Activated CD8-positive, alpha-beta memory T cell treated with anti-CD3 and anti-CD28 coated beads, Interleukin-2, amount 10 ng/mL, durations not matched to agents 7 days and 5 days (primary cell): Measurements from ENCODE around the gene PYGB. TPM values are rescaled to one million over a fixed set of nuclear protein-coding genes. Genes with fewer than 3 reads are reported as not detected.
"Not testable (repeated sequence)": the region's sequence is repeated elsewhere in the genome, so short reads cannot be mapped to it uniquely, and the experiment has no call there.

Source experiments
- ATAC-seq: fragments of 150-1000 bp; cut with Tn5 transposase; one replicate; pipeline ENCODE4 v1.10.0; 2021; ENCODE audit warnings: moderate library complexity
- CTCF ChIA-PET: fragments of 350-600 bp; sonication (Branson Sonifier 250); formaldehyde crosslinking; loops from one replicate; lab custom pipeline; 2021; ENCODE audit warnings: antibody characterized with exemption; lab: Charles Lee
- DNase-seq: peaks from one replicate; pipeline ENCODE4 v3.0.0-alpha.2; 2020
- H3K27ac Mint-ChIP-seq: one replicate; pipeline ENCODE4 v1.8.0; 2021; ENCODE audit warnings: mild to moderate bottlenecking, mixed read lengths
- H3K27me3 Mint-ChIP-seq: one replicate; pipeline ENCODE4 v1.8.0; 2021; ENCODE audit warnings: mixed read lengths
- H3K36me3 Mint-ChIP-seq: one replicate; pipeline ENCODE4 v1.8.0; 2021; ENCODE audit warnings: mild to moderate bottlenecking, mixed read lengths
- H3K4me1 Mint-ChIP-seq: one replicate; pipeline ENCODE4 v1.8.0; 2021; ENCODE audit warnings: mixed read lengths
- H3K4me3 Mint-ChIP-seq: one replicate; pipeline ENCODE4 v1.8.0; 2021; ENCODE audit warnings: mild to moderate bottlenecking, moderate library complexity, mixed read lengths
- H3K9me3 Mint-ChIP-seq: one replicate; pipeline ENCODE4 v1.8.0; 2022; ENCODE audit warnings: low read depth, mixed read lengths
- total RNA-seq, 2 experiments: library from RNA; stranded (reverse); gene quantifications; one replicate each; pipeline ENCODE4 v1.2.3, GENCODE V29; 2021

Gene PYGB
- total RNA-seq, 2 experiments from 2014 or later: 28.4 to 36.8 TPM

DNA sequence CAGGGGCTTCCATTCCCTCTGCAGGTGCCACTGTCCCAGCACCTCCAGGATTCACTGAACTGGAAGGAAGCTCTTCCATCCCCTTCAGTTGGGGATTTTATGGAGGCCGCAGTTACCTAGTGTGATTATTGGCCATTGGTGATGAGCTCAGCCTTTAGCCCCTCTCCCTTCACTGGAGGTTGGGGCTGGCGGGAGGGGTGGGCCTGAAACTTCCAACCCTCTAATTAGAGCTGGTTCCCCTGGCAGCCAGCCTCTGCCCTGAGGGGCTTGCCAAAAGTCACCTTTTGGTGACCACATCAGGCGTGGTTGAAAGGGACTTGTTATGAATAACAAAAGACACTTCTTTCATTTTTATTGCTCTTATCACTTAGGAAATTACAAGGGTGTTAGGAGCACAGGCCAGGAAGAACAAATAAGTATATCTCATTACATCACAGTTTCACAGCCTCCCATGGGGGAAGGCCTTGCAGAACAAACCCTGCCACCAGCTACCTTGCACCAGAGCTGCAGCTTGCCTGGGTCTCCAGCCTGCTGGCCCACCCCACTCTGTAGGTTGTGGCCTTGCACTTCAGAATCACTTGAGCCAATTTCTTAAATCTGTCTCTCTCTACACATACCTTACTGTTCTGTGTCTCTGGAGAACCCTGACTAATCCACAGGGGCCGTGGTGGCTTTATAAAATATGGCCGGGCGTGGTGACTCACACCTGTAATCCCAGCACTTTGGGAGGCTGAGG, 5.0 kb downstream of the PYGB start:
- no peaks in the 10 kb centered on the region for H3K36me3 Mint-ChIP-seq
- H3K4me3 Mint-ChIP-seq: no peak overlapping the region
- H3K27ac Mint-ChIP-seq: no peak overlapping the region
- H3K27me3 Mint-ChIP-seq: no peaks in the 10 kb centered on the region
- CTCF ChIA-PET: no interaction called here
- ATAC-seq: no peak
- DNase-seq: no peak
- H3K9me3 Mint-ChIP-seq: no peaks in the 10 kb centered on the region
- peaks cover 26% of the 10 kb centered on the region for H3K4me1 Mint-ChIP-seq

DNA sequence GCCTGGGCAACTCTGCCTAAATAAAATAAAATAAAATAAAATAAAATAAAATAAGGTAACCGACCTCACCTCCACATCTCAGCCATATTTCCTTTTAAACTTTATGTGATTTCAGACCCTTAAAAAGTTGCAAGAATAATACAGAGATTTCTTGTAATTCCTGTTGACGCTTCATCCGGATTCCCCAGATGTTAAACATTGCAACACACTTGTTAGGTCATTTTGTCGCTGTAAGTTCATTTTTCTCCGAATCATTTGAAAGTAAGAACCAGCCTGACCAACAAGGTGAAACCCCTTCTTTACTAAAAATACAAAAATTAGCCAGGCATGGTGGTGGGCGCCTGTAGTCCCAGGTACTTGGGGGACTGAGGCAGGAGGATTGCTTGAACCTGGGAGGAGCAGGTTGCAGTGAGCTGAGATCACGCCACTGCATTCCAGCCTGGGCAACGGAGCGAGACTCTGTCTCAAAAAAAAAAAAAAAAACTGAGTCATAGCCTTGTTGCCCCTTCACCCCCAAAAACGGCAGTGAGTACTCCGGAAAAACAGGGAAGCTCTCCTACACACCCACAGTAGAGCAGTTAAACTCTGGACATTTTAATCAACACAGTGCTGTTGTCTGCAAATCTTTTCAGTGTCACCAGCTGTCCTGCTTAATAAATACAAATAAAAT, 5.9 kb downstream of the PYGB start:
- Mint-ChIP-seq H3K4me3 (no peak overlapping the region), H3K36me3 (peaks cover 2% of the 10 kb centered on the region), H3K27me3 (no peaks in the 10 kb centered on the region), H3K4me1 (peaks cover 25% of the 10 kb centered on the region), H3K27ac (no peak overlapping the region), H3K9me3 (no peaks in the 10 kb centered on the region)
- DNase-seq (no peak), ATAC-seq (no peak)
- CTCF ChIA-PET: no interaction called here

DNA sequence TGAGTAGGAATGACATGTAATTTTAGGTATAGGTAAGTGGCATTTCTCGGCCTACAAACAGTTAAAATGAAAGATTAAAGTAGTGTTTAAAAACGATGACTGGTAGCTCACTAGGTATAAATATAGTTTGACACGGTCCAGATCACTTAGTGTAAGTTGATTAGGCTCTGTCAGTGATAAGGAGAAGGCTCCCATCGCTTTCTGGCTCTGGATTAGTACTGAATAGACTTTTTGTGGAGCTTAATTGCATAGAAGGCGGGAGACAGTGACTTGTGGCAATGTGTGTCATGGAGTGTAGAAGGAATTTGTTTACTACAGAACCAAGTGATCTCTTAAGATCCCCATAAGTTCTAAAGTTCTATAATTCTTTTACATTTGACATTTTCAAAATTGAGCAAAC, 6.7 kb downstream of the PYGB start:
- Mint-ChIP-seq H3K4me3 (no peak overlapping the region), H3K4me1 (peaks cover 18% of the 10 kb centered on the region), H3K36me3 (peaks cover 10% of the 10 kb centered on the region), H3K27ac (no peak overlapping the region), H3K9me3 (no peaks in the 10 kb centered on the region), H3K27me3 (no peaks in the 10 kb centered on the region)
- CTCF ChIA-PET: interaction anchor here (1.5 kb wide), 1 partner anchor 39 kb away, joined by 3 read pairs; no protein-coding TSS in a partner anchor
- ATAC-seq (no peak), DNase-seq (no peak)

DNA sequence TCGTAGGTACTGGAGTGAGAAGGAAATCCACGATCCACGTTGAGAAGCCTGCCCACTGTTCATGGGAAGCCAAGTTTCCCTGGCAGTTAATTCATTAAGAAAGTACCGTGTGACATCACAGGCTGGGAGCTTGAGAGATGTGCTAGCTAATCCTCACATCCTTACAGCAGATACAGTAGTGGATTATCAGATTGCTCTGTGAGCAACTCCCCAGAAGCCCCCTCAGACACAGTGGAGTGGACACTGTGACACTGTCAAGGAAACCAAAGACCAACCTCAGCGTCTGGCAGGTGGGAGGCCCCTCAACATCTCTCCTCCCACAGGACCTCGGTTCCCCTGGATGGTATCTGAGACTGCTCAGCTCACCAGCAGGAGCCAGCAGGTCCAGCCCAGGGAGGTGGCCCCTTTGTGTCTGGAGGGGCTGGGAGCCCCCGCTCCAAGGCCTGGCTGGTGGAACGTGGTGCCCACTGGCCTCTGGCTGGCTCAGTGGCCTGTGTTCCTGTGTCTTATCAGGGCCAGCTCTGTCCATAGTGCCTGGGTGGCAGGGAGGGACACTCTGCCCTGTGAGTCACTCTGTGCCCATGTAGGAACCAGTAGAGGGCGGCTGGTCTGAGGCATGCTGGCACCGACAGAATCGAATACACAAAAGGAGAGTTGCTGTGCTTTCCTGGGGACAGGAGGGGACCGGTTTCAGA, 7.2 kb downstream of the PYGB start:
- Mint-ChIP-seq H3K4me3 (no peak overlapping the region), H3K27ac (no peak overlapping the region), H3K4me1 (peaks cover 15% of the 10 kb centered on the region), H3K27me3 (no peaks in the 10 kb centered on the region), H3K36me3 (peaks cover 16% of the 10 kb centered on the region), H3K9me3 (no peaks in the 10 kb centered on the region)
- DNase-seq (peak; percentile 31), ATAC-seq (no peak)
- CTCF ChIA-PET: interaction anchor here (1.5 kb wide), 1 partner anchor 38 kb away, joined by 3 read pairs; no protein-coding TSS in a partner anchor

DNA sequence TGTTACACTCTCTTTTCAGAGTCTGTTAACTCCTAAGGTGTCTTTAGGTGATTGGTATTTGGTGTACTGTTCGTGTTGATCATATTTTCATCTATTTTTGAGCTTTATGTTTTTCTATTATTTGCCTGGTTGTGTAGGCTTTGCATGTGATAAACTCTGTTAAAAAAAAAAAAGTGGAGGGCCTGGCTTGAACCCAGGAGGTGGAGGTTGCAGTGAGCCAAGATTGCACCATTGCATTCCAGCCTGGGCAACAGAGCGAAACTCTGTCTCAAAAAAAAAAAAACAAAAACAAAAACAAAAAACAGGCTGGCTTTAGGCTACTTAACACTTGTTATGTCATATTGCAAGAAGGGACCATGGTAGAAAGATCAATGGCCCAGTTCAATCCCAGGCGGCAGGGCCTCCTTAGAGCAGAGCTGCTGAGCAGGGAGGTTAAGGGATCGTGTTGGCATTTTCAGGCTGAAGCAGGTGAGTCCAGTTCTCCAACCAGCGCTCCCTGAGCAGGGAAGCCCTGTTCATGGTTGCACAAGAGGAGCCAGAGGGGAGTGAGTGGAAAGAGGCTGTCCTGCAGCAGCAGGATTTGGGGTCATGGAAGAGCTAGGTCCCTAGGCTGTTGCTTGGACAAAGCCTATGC, 8.5 kb downstream of the PYGB start:
- CTCF ChIA-PET: interaction anchor here (1.5 kb wide), 1 partner anchor 37 kb away, joined by 3 read pairs; no protein-coding TSS in a partner anchor

DNA sequence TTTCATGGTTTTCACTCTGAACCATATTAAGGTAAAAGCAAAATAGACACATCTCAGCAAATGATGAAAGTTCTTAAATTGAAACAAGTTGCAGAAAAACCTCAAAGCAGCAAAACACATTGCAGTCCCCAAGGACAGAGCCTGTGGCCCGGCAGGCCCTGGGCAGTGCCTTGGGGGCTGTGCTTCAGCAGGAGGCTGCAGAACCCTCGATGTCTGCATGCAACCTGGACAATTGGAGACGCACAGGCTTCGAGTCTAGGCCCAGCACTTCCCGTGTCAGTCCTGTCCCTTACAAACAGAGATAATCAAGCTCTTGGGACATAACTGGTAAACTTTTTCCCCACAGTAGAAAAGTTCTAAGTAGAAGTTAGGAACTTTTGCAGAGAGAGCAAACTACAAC, 9.2 kb downstream of the PYGB start:
- CTCF ChIA-PET: no interaction called here

More for the DNA sequence above, 8.5 kb downstream of the PYGB start:
- Mint-ChIP-seq H3K4me3 (no peak overlapping the region), H3K36me3 (peaks cover 26% of the 10 kb centered on the region), H3K9me3 (no peaks in the 10 kb centered on the region), H3K27me3 (no peaks in the 10 kb centered on the region), H3K27ac (no peak overlapping the region), H3K4me1 (peaks cover 8% of the 10 kb centered on the region)
- ATAC-seq (no peak), DNase-seq (peak; percentile 25)

DNA sequence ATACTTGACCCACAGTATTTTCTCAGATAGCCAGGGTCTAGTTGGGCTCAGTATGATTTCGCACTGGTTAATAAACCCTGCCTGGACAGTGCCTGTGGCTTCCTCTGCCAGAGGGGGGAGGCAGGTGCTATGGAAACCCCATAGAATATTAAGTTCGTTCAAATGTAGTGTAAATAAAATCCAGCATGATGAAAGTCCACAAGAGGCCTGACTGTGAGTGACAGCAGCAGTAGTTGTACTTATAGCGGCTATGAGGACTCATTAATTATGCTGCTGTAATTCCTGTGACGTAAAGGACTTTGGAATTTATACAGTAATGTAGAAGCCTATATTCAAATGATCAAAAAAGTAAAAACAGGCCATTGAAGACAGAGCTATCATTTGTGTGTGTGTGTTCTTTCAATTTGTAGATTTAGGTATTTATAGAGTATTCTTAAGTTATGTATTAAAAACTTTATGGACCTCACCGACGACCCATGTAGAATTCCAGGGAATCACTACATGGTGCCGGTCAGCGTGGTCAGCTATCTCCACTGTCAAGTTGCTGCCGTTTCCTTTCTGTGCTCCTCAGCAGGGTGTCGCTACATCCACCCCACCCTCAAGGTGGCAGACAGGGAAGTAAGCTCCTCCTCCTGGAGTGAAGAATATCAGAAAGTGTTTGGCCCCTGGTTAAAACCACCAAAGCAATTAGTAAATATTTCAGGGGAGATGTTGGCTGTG, 10.0 kb downstream of the PYGB start:
- CTCF ChIA-PET: no interaction called here
- H3K9me3 Mint-ChIP-seq: no peaks in the 10 kb centered on the region
- no peak for DNase-seq
- no peak overlapping the region for H3K27ac Mint-ChIP-seq
- no peaks in the 10 kb centered on the region for H3K27me3 Mint-ChIP-seq
- H3K36me3 Mint-ChIP-seq: peaks cover 32% of the 10 kb centered on the region
- peaks cover 2% of the 10 kb centered on the region for H3K4me1 Mint-ChIP-seq
- no peak for ATAC-seq
- no peak overlapping the region for H3K4me3 Mint-ChIP-seq

More for the DNA sequence above, 9.2 kb downstream of the PYGB start:
- DNase-seq (peak; percentile 27), ATAC-seq (no peak)
- H3K27ac Mint-ChIP-seq: no peak overlapping the region
- no peak overlapping the region for H3K4me3 Mint-ChIP-seq
- H3K36me3 Mint-ChIP-seq: peaks cover 32% of the 10 kb centered on the region
- H3K4me1 Mint-ChIP-seq: peaks cover 5% of the 10 kb centered on the region
- no peaks in the 10 kb centered on the region for H3K9me3 Mint-ChIP-seq
- no peaks in the 10 kb centered on the region for H3K27me3 Mint-ChIP-seq

DNA sequence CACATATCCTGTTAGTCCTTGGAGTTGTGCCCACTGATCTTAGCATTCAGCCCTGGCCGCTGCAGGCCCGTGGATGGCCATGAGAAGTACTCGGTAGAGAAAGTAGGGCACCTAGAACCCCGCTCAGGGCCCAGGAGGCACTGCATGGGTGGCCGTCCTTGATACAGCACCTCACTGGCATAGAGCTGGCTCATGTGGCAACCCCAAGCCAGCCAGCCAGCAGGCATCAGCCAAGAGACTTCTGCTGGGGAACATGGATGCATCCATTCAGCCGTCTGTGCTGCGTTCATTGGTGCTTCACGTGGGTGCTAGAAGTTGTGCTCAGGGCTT, 10.6 kb downstream of the PYGB start:
- H3K9me3 Mint-ChIP-seq: no peaks in the 10 kb centered on the region
- no peak for DNase-seq
- peaks cover 2% of the 10 kb centered on the region for H3K4me1 Mint-ChIP-seq
- ATAC-seq: no peak
- H3K27ac Mint-ChIP-seq: no peak overlapping the region
- H3K27me3 Mint-ChIP-seq: no peaks in the 10 kb centered on the region
- CTCF ChIA-PET: no interaction called here
- no peak overlapping the region for H3K4me3 Mint-ChIP-seq
- peaks cover 35% of the 10 kb centered on the region for H3K36me3 Mint-ChIP-seq

DNA sequence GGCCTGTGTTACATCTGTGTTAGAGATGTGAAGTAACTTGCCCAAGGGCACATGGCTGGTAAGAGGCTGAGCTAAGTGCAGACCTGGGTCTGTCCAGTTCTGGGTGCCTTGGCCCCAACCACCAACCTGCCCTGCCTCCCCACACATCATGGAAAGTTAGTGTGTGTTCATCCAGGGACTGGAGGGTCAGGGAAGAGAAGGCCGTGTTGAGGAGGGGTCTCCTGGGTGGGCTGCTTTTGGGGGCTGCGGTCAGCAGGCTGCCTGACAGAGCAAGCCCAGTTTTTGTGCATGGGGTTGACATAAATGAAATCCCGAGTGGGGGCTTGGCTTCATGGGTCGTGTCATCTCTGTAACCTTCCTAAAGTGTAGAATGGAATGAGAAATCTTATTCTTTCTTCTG, 10.9 kb downstream of the PYGB start:
- CTCF ChIA-PET: no interaction called here
- Mint-ChIP-seq H3K4me1 (peaks cover 2% of the 10 kb centered on the region), H3K9me3 (no peaks in the 10 kb centered on the region), H3K27ac (no peak overlapping the region), H3K27me3 (no peaks in the 10 kb centered on the region), H3K4me3 (no peak overlapping the region), H3K36me3 (peaks cover 35% of the 10 kb centered on the region)
- DNase-seq: no peak
- no peak for ATAC-seq

DNA sequence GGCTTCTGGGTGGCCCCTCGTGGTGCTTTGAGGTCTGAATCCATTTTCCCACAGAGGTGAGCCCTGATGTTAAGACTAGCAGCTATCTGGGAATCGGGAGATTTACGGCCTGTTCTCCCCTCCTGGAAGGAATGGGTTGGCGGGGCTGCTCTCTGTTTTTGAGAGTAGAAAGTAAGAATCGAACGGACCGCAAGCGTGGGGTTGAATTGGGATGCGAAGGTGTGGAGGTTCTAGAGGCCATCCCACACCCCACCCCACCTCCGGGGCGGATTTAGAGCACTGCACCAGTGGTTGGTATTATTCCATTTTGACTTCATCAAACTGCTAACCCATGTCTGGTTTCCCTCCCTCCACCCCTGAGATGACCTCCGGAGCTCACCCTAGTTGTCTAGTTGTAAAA, 11.5 kb downstream of the PYGB start:
- peak; percentile 30 for DNase-seq
- Mint-ChIP-seq H3K4me3 (no peak overlapping the region), H3K27ac (no peak overlapping the region), H3K4me1 (peaks cover 2% of the 10 kb centered on the region), H3K27me3 (no peaks in the 10 kb centered on the region), H3K36me3 (peaks cover 35% of the 10 kb centered on the region), H3K9me3 (no peaks in the 10 kb centered on the region)
- CTCF ChIA-PET: no interaction called here
- no peak for ATAC-seq

DNA sequence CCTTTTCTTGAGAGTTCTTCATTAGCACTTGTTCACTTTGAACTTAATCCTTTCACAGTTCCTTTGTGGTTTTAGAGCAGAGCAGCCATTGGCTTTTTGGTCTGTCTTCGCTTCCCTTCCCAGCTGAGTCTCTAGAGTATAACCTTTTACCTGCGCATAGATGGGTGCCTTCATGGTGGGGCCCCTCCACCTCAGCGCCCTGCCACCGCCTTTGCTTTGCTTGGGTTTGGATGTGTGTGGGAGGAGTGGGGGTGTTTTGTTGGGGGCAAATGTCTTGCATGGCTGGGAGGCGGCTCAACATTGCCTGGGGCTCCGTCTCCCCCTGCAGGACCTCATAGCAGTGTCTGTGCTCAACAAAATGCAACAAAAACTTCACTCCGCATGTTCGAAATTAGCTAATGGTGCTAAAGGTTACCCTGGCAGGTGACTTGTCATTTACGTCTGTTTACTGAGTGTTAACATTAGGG, 11.9 kb downstream of the PYGB start:
- ATAC-seq: no peak
- H3K9me3 Mint-ChIP-seq: no peaks in the 10 kb centered on the region
- no peak overlapping the region for H3K27ac Mint-ChIP-seq
- peak; percentile 23 for DNase-seq
- CTCF ChIA-PET: no interaction called here
- peaks cover 2% of the 10 kb centered on the region for H3K4me1 Mint-ChIP-seq
- no peak overlapping the region for H3K4me3 Mint-ChIP-seq
- H3K36me3 Mint-ChIP-seq: peaks cover 37% of the 10 kb centered on the region
- H3K27me3 Mint-ChIP-seq: no peaks in the 10 kb centered on the region

DNA sequence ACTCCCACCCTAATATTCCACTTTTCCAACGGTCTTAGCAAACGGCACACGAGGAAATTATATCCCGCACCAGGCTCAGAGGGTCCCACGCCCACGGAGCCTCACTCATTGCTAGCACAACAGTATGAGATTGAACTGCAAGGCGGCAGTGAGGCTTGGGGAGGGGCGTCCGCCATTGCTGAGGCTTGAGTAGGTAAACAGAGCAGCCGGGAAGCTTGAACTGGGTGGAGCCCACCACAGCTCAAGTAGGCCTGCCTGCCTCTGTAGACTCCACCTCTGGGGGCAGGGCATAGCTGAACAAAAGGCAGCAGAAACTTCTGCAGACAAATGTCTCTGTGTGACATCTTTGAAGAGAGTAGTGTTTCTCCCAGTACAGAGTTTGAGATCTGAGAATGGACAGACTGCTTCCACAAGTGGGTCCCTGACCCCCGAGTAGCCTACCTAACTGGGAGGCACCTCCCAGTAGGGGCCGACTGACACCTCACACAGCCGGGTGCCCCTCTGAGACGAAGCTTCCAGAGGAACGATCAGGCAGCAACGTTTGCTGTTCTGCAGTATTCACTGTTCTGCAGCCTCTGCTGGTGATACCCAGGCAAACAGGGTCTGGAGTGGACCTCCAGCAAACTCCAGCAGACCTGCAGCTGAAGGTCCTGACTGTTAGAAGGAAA, 13.0 kb downstream of the PYGB start:
- not testable (repeated sequence) for H3K4me3 Mint-ChIP-seq
- peak; percentile 18 for DNase-seq

More for the DNA sequence above, 13.0 kb downstream of the PYGB start:
- peaks cover 37% of the 10 kb centered on the region for H3K36me3 Mint-ChIP-seq
- H3K27ac Mint-ChIP-seq, H3K27me3 Mint-ChIP-seq, H3K9me3 Mint-ChIP-seq, ATAC-seq, CTCF ChIA-PET, H3K4me1 Mint-ChIP-seq: not testable (repeated sequence)
